Tibial nerve (tissue), 4 donors: ENCODE measurements around the gene ZNF438. TPM values are rescaled to one million over a fixed set of nuclear protein-coding genes. Genes with fewer than 3 reads are reported as not detected.
A peak's percentile ranks its signal among the peaks of the same experiment; 100 is the strongest.

Experiments
- DNase-seq, 2 donors: peaks; one replicate each; pipeline ENCODE4 v3.0.0-alpha.2; 2019; ENCODE audit warnings: low spot score in 2 of 2
- H3K27ac ChIP-seq, 4 donors: fragments of 200-600 bp; sonication (generic) in 3 of 4; one replicate each; pipeline ENCODE4 v1.5.1; 2017 to 2019; ENCODE audit warnings: mild to moderate bottlenecking in 1 of 4
- H3K27me3 ChIP-seq, 2 donors: fragments of 200-600 bp; sonication (generic) in 1 of 2; one replicate each; pipeline versions ENCODE4 v1.5.1 to v1.6.0; 2017 to 2019
- H3K36me3 ChIP-seq, 3 donors: fragments of 200-600 bp; sonication (generic); one replicate each; pipeline ENCODE4 v1.5.1; 2018 to 2019
- H3K4me1 ChIP-seq, 4 donors: fragments of 200-600 bp; sonication (generic) in 3 of 4; one replicate each; pipeline ENCODE4 v1.5.1; 2017 to 2019
- H3K4me3 ChIP-seq, 4 donors: fragments of 200-600 bp; sonication (generic) in 3 of 4; one replicate each; pipeline ENCODE4 v1.5.1; 2017 to 2019; ENCODE audit warnings: mild to moderate bottlenecking in 1 of 4, moderate library complexity in 1 of 4
- H3K9me3 ChIP-seq, 4 donors: fragments of 200-600 bp; sonication (generic) in 3 of 4; one replicate each; pipeline ENCODE4 v1.5.1; 2017 to 2019
- CTCF ChIP-seq, 5 experiments: fragments of 200-600 bp in 3 of 5; fragments of 450-650 bp in 2 of 5; sonication (generic) in 3 of 5; IDR thresholded peaks; one replicate each; pipeline ENCODE4 v1.5.1; 2016 to 2019; ENCODE audit warnings: antibody characterized with exemption in 5 of 5, mild to moderate bottlenecking in 3 of 5, moderate library complexity in 2 of 5
- EP300 ChIP-seq, 2 donors: sonication (generic); formaldehyde crosslinking; IDR thresholded peaks; one replicate each; pipeline ENCODE4 v1.6.1; 2017; ENCODE audit warnings: antibody characterized with exemption in 2 of 2, mild to moderate bottlenecking in 1 of 2
- POLR2A ChIP-seq, 2 donors: fragments of 450-650 bp; IDR thresholded peaks; one replicate each; pipeline ENCODE4 v1.6.1; 2017; ENCODE audit warnings: antibody characterized with exemption in 2 of 2, mild to moderate bottlenecking in 2 of 2, moderate library complexity in 2 of 2
- WGBS, 2 donors: methylation state at CpG; one replicate each; pipeline ENCODE4 v1.1.5; 2018; 5-methylcytosine and 5-hydroxymethylcytosine counted together
- total RNA-seq, 4 donors: library from RNA; depleted of rRNA; stranded (reverse); fragments of >200 nt; gene quantifications; one replicate each; pipeline ENCODE4 v1.1.0, GENCODE V29; 2016

The ZNF438 gene
- total RNA-seq, 4 donors from 2014 or later = 10.8 to 26.5 (median 19.7) TPM

DNA sequence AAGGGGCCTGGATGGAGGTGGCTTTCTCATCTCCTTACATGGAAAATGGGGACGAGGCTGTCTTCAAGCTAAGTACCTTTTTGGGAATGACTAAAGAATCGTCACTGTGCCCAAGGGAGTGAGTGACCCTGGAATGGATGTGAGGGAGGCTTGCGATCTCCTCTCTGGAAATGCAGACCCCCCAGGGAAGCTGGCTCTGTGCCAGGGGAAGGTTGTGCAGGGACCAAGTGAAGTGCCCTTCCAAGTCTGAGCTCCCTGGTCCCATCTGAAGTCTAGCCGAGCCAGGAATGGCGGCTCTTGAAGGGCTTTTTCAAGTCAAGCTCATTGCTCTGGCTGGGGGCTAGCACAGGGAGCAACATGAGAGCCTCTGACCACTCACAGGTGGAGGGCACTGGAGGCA lies 221.2 kb downstream of the ZNF438 start:
- Histone ChIP-seq H3K27ac (peak overlapping the region in 2 of 4 donors; percentile 14 to 36), H3K4me1 (peaks cover 0 to 43% (median 23%) of the 10 kb centered on the region in 4 donors), H3K36me3 (no peaks in the 10 kb centered on the region), H3K27me3 (no peaks in the 10 kb centered on the region), H3K4me3 (no peak overlapping the region), H3K9me3 (no peaks in the 10 kb centered on the region)
- 97 to 99% methylated on average over 5 of the region's 5 CpGs for WGBS, 2 donors
- no peak for DNase-seq
- no peak for TF ChIP-seq POLR2A (IDR thresholded peaks at IDR 0.05)
- no peak for TF ChIP-seq EP300 (IDR thresholded peaks at IDR 0.05)
- TF ChIP-seq CTCF (IDR thresholded peaks at IDR 0.05) = no peak

GRCh38 chr10:30806850-30807249 lies 224.8 kb downstream of the ZNF438 start:
- DNase-seq = no peak
- TF ChIP-seq CTCF (IDR thresholded peaks at IDR 0.05) (no peak), POLR2A (IDR thresholded peaks at IDR 0.05) (no peak)
- H3K4me3 ChIP-seq = no peak overlapping the region
- H3K9me3 ChIP-seq = no peaks in the 10 kb centered on the region
- peaks cover 0 to 35% (median 8%) of the 10 kb centered on the region in 4 donors for H3K4me1 ChIP-seq
- no peaks in the 10 kb centered on the region for H3K27me3 ChIP-seq
- no peak overlapping the region for H3K27ac ChIP-seq
- WGBS, 2 donors = 68 to 74% methylated on average over 2 of the region's 2 CpGs
- H3K36me3 ChIP-seq = no peaks in the 10 kb centered on the region

- H3K27ac ChIP-seq = peak overlapping the region in 3 of 4 donors; percentile 45 to 79 (median 64)
- DNase-seq = no peak
Observed at GRCh38 chr10:30805061-30805460, 226.6 kb downstream of the ZNF438 start.

GRCh38 chr10:30804478-30805055 lies 227.1 kb downstream of the ZNF438 start:
- Histone ChIP-seq H3K9me3 (no peaks in the 10 kb centered on the region), H3K36me3 (no peaks in the 10 kb centered on the region), H3K4me1 (peaks cover 0 to 23% (median 0%) of the 10 kb centered on the region in 4 donors), H3K27ac (peak overlapping the region in 3 of 4 donors; percentile 45 to 79 (median 64)), H3K27me3 (no peaks in the 10 kb centered on the region), H3K4me3 (no peak overlapping the region)
- TF ChIP-seq CTCF (IDR thresholded peaks at IDR 0.05) = no peak
- TF ChIP-seq POLR2A (IDR thresholded peaks at IDR 0.05) = no peak
- no peak for TF ChIP-seq EP300 (IDR thresholded peaks at IDR 0.05)
- 49 to 61% methylated on average over 7 of the region's 7 CpGs for WGBS, 2 donors
- peak; percentile 53 to 71 for DNase-seq

More at GRCh38 chr10:30805061-30805460, 226.6 kb downstream of the ZNF438 start:
- Histone ChIP-seq H3K4me3 (no peak overlapping the region), H3K36me3 (no peaks in the 10 kb centered on the region), H3K27me3 (no peaks in the 10 kb centered on the region), H3K4me1 (peaks cover 0 to 23% (median 0%) of the 10 kb centered on the region in 4 donors), H3K9me3 (no peaks in the 10 kb centered on the region)
- WGBS, 2 donors = 83 to 88% methylated on average over 9 of the region's 9 CpGs
- no peak for TF ChIP-seq EP300 (IDR thresholded peaks at IDR 0.05)
- TF ChIP-seq POLR2A (IDR thresholded peaks at IDR 0.05) = no peak
- TF ChIP-seq CTCF (IDR thresholded peaks at IDR 0.05) = no peak

GRCh38 chr10:30803892-30804322 lies 227.8 kb downstream of the ZNF438 start:
- DNase-seq = peak; percentile 60 to 77
- peak overlapping the region in 2 of 4 donors; percentile 64 to 79 for H3K27ac ChIP-seq

More at GRCh38 chr10:30803892-30804322, 227.8 kb downstream of the ZNF438 start:
- H3K4me1 ChIP-seq = peaks cover 0 to 23% (median 0%) of the 10 kb centered on the region in 4 donors
- TF ChIP-seq CTCF (IDR thresholded peaks at IDR 0.05) = no peak
- TF ChIP-seq EP300 (IDR thresholded peaks at IDR 0.05) = peak in 1 of 2 donors; percentile 98
- no peaks in the 10 kb centered on the region for H3K36me3 ChIP-seq
- H3K4me3 ChIP-seq = no peak overlapping the region
- H3K27me3 ChIP-seq = no peaks in the 10 kb centered on the region
- 55 to 63% methylated on average over 5 of the region's 5 CpGs for WGBS, 2 donors
- H3K9me3 ChIP-seq = no peaks in the 10 kb centered on the region
